Stimulated activated CD8-positive, alpha-beta memory T cell treated with anti-CD3 and anti-CD28 coated beads, Interleukin-2, amount 100 ng/mL, for 48 hours (primary cell): Measurements from ENCODE around the gene OR5B3.
"Not testable (repeated sequence)": the region's sequence is repeated elsewhere in the genome, so short reads cannot be mapped to it uniquely, and the experiment has no call there.

ENCODE experiments used
- DNase-seq, 2 donors: peaks; one replicate each; pipeline ENCODE4 v3.0.0-alpha.2; 2020; ENCODE audit warnings: low read depth in 2 of 2

The OR5B3 gene

GRCh38 chr11:58406774-58407173, at the start of gene OR5B3:
OR5B3 (minus strand) TSS chr11:58406874; CDS start chr11:58403409, 3,465 bp downstream.
- DNase-seq, result no peak

GRCh38 chr11:58451585-58451984, 44.9 kb upstream of the OR5B3 start:
- DNase-seq, result no peak

- no peak for DNase-seq
Measured at GRCh38 chr11:58446294-58446693, 39.6 kb upstream of the OR5B3 start.

- no peak for DNase-seq
Measured at GRCh38 chr11:58444300-58444699, 37.6 kb upstream of the OR5B3 start.

GRCh38 chr11:58442136-58442535, 35.5 kb upstream of the OR5B3 start, which contains the start of gene OR5B12:
OR5B12 (minus strand) TSS chr11:58442236; CDS start chr11:58440151, 2,085 bp downstream.
- DNase-seq, result no peak

- DNase-seq, result no peak
Measured at GRCh38 chr11:58438486-58438885, 31.8 kb upstream of the OR5B3 start.

GRCh38 chr11:58434217-58434616, 27.5 kb upstream of the OR5B3 start:
- no peak for DNase-seq

- no peak for DNase-seq
Measured at GRCh38 chr11:58433638-58434203, 27.0 kb upstream of the OR5B3 start.

- DNase-seq, result no peak
Measured at GRCh38 chr11:58429273-58429672, 22.6 kb upstream of the OR5B3 start.

- DNase-seq, result no peak
Measured at GRCh38 chr11:58428021-58428420, 21.3 kb upstream of the OR5B3 start, which contains the start of gene OR5B2. OR5B2 (minus strand) TSS chr11:58428121; CDS start chr11:58423261, 4,860 bp downstream.

- not testable (repeated sequence) for DNase-seq
Measured at GRCh38 chr11:58399622-58400021, 7.1 kb downstream of the OR5B3 start.

- no peak for DNase-seq
Measured at GRCh38 chr11:58395581-58395980, 11.1 kb downstream of the OR5B3 start.

- no peak for DNase-seq
Measured at GRCh38 chr11:58394195-58394594, 12.5 kb downstream of the OR5B3 start.

- no peak for DNase-seq
Measured at GRCh38 chr11:58392746-58393145, 13.9 kb downstream of the OR5B3 start.

- no peak for DNase-seq
Measured at GRCh38 chr11:58391879-58392278, 14.8 kb downstream of the OR5B3 start.

GRCh38 chr11:58390551-58391063, 16.1 kb downstream of the OR5B3 start:
- no peak for DNase-seq

GRCh38 chr11:58358969-58359368, 47.7 kb downstream of the OR5B3 start, which contains the start of gene OR5B17:
OR5B17 (minus strand) TSS chr11:58359069; CDS start chr11:58359069, 0 bp downstream.
- DNase-seq, result no peak

- no peak for DNase-seq
Measured at GRCh38 chr11:58354727-58355126, 51.9 kb downstream of the OR5B3 start.
